ENCODE results near the gene FHIT.
"Not testable (repeated sequence)": the region's sequence is repeated elsewhere in the genome, so short reads cannot be mapped to it uniquely, and the experiment has no call there.

FHIT gene

GRCh38 chr3:59839283-59839682 lies 1412.0 kb downstream of the FHIT start:
- DNase-seq, result no peak

- no peak for DNase-seq
These were observed 1414.7 kb downstream of the FHIT start for GRCh38 chr3:59836531-59836930.

- no peak for DNase-seq
These were observed 1418.5 kb downstream of the FHIT start for GRCh38 chr3:59832702-59833101.

- no peak for DNase-seq
These were observed 1419.0 kb downstream of the FHIT start for GRCh38 chr3:59832241-59832640.

GRCh38 chr3:59831394-59831793 lies 1419.9 kb downstream of the FHIT start:
- DNase-seq, result no peak

GRCh38 chr3:59829527-59829926 lies 1421.7 kb downstream of the FHIT start:
- DNase-seq, result no peak

- DNase-seq, result no peak
These were observed 1426.4 kb downstream of the FHIT start for GRCh38 chr3:59824876-59825275.

GRCh38 chr3:59821274-59821673 lies 1430.0 kb downstream of the FHIT start:
- DNase-seq, result peak; percentile 45

- no peak for DNase-seq
These were observed 1430.8 kb downstream of the FHIT start for GRCh38 chr3:59820352-59820934.

GRCh38 chr3:59818919-59819300 lies 1432.3 kb downstream of the FHIT start:
- DNase-seq, result no peak

- peak; percentile 8 for DNase-seq
These were observed 1433.0 kb downstream of the FHIT start for GRCh38 chr3:59818033-59818918.

GRCh38 chr3:59817511-59817910 lies 1433.7 kb downstream of the FHIT start:
- no peak for DNase-seq

GRCh38 chr3:59816312-59816711 lies 1434.9 kb downstream of the FHIT start:
- no peak for DNase-seq

- no peak for DNase-seq
These were observed 1438.1 kb downstream of the FHIT start for GRCh38 chr3:59813148-59813538.

GRCh38 chr3:59812237-59813147 lies 1438.8 kb downstream of the FHIT start:
- no peak for DNase-seq

- no peak for DNase-seq
These were observed 1440.1 kb downstream of the FHIT start for GRCh38 chr3:59811160-59811559.

GRCh38 chr3:59810606-59811005 lies 1440.6 kb downstream of the FHIT start:
- no peak for DNase-seq

GRCh38 chr3:59809710-59810444 lies 1441.4 kb downstream of the FHIT start:
- DNase-seq, result peak; percentile 20

- DNase-seq, result no peak
These were observed 1442.2 kb downstream of the FHIT start for GRCh38 chr3:59809016-59809415.

- DNase-seq, result no peak
These were observed 1442.8 kb downstream of the FHIT start for GRCh38 chr3:59808446-59808845.

GRCh38 chr3:59803268-59803667 lies 1448.0 kb downstream of the FHIT start:
- no peak for DNase-seq

GRCh38 chr3:59802453-59802852 lies 1448.8 kb downstream of the FHIT start:
- not testable (repeated sequence) for DNase-seq

- no peak for DNase-seq
These were observed 1449.2 kb downstream of the FHIT start for GRCh38 chr3:59802045-59802444.

Measured in DMS 273 treated with DMSO at 0.1 percent for 48 hours (cell line).